ENCODE results near the gene IFNL4.
A peak's percentile ranks its signal among the peaks of the same experiment; 100 is the strongest.

IFNL4 gene

GRCh38 chr19:39203372-39204341 is 45.0 kb downstream of the IFNL4 start, which contains the start of gene SYCN:
Gene SYCN, minus strand, starts transcription at chr19:39204263. Its CDS starts 9 bp downstream, at chr19:39204254.
- Mint-ChIP-seq H3K27ac (no peak within 1 kb of the TSS), H3K4me1 (no peaks in the 10 kb centered on the region), H3K4me3 (no peak within 1 kb of the TSS), H3K9me3 (no peaks in the 10 kb centered on the region), H3K27me3 (peaks cover 64 to 75% of the 10 kb centered on the region in 2 donors), H3K36me3 (no peaks in the 10 kb centered on the region)
- DNase-seq (no peak), ATAC-seq (replicated peaks) (no peak)

DNA sequence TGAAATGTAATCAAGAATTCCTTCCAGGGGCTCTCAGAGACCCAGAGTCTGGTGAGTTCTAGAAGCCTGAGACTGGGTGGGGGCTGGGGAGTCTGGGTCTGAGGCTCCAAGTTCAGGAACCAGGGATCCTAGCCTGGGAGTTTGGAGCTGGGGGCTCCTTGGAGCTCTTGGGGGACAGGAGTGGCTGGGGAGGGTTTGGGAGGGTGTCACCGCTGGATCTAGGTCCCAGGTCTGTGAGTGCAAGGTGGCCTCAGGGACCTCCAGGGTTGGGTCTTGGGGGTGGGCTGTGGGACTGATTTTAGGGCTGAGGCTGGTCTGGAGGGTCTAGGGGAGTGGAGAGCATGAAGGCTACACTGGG is 45.7 kb downstream of the IFNL4 start:
- peaks cover 0 to under 1% of the 10 kb centered on the region in 2 donors for H3K4me1 Mint-ChIP-seq
- H3K27ac Mint-ChIP-seq, result no peak overlapping the region
- ATAC-seq (replicated peaks) (no peak), DNase-seq (no peak)
- H3K36me3 Mint-ChIP-seq, result no peaks in the 10 kb centered on the region
- H3K4me3 Mint-ChIP-seq, result no peak overlapping the region
- no peaks in the 10 kb centered on the region for H3K9me3 Mint-ChIP-seq
- H3K27me3 Mint-ChIP-seq, result peaks cover 71 to 82% of the 10 kb centered on the region in 2 donors

DNA sequence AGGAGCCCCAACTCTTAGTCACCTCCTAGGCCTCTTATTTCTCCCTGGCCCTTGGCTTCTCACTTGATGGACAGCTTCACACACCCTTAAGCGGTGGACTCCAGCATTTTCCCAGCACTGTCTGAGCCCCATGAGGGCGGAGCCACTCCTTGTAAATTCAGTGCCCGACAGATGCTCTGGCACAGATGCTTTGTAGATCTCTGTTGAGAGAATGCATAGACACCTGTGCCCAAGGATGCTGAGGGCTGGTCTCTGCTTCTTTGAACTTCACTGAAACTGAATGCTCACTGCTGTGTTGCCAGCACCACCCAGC is 47.9 kb downstream of the IFNL4 start:
- H3K4me1 Mint-ChIP-seq, result peaks cover 9 to 18% of the 10 kb centered on the region in 2 donors
- ATAC-seq (replicated peaks) (no peak), DNase-seq (no peak)
- H3K9me3 Mint-ChIP-seq, result no peaks in the 10 kb centered on the region
- no peak overlapping the region for H3K4me3 Mint-ChIP-seq
- H3K27ac Mint-ChIP-seq, result no peak overlapping the region
- peaks cover 79 to 89% of the 10 kb centered on the region in 2 donors for H3K27me3 Mint-ChIP-seq
- no peaks in the 10 kb centered on the region for H3K36me3 Mint-ChIP-seq

GRCh38 chr19:39200066-39200802 is 48.4 kb downstream of the IFNL4 start:
- no peaks in the 10 kb centered on the region for H3K36me3 Mint-ChIP-seq
- H3K27ac Mint-ChIP-seq, result no peak overlapping the region
- no peak for DNase-seq
- no peak for ATAC-seq (replicated peaks)
- peaks cover 9 to 23% of the 10 kb centered on the region in 2 donors for H3K4me1 Mint-ChIP-seq
- H3K27me3 Mint-ChIP-seq, result peaks cover 81 to 92% of the 10 kb centered on the region in 2 donors
- H3K9me3 Mint-ChIP-seq, result no peaks in the 10 kb centered on the region
- H3K4me3 Mint-ChIP-seq, result no peak overlapping the region

- H3K9me3 Mint-ChIP-seq, result no peaks in the 10 kb centered on the region
- no peak overlapping the region for H3K27ac Mint-ChIP-seq
- peaks cover 9 to 23% of the 10 kb centered on the region in 2 donors for H3K4me1 Mint-ChIP-seq
- no peak overlapping the region for H3K4me3 Mint-ChIP-seq
- no peaks in the 10 kb centered on the region for H3K36me3 Mint-ChIP-seq
- DNase-seq (no peak), ATAC-seq (replicated peaks) (peak in 1 of 2 donors; percentile 48)
- peaks cover 81 to 87% of the 10 kb centered on the region in 2 donors for H3K27me3 Mint-ChIP-seq
Measured at GRCh38 chr19:39199025-39199424, 49.6 kb downstream of the IFNL4 start.

- peaks cover 9 to 23% of the 10 kb centered on the region in 2 donors for H3K4me1 Mint-ChIP-seq
- ATAC-seq (replicated peaks), result no peak
- no peaks in the 10 kb centered on the region for H3K36me3 Mint-ChIP-seq
- DNase-seq, result no peak
- H3K27me3 Mint-ChIP-seq, result peaks cover 77 to 83% of the 10 kb centered on the region in 2 donors
- H3K27ac Mint-ChIP-seq, result peak overlapping the region; percentile 4
- no peaks in the 10 kb centered on the region for H3K9me3 Mint-ChIP-seq
- H3K4me3 Mint-ChIP-seq, result no peak overlapping the region
Measured at GRCh38 chr19:39197808-39198207, 50.8 kb downstream of the IFNL4 start.

DNA sequence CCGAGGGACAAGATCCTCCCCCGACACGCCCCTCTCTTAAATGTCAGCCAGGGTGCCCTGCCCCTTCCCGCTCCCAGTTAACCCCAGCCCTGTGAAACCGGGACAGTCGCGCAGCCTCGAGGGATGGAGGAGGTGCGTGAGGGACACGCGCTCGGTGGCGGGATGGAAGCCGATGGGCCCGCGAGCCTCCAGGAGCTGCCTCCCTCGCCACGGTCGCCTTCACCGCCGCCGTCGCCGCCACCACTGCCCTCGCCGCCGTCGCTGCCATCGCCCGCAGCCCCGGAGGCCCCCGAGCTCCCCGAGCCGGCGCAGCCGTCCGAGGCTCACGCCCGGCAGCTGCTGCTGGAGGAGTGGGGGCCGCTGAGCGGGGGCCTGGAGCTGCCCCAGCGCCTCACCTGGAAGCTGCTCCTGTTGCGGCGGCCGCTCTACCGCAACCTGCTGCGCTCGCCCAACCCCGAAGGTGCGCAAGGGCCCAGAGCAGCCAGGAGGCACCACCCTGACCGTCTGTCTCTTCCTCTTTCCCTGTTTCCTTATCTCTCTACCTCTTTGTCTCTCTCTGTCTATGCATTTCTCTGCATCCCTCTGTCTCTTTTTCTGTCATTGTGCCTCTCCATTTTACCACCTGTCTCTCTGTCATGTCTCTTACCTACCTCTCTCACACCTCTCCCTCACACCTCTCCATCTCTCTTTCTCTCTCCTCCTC is 51.6 kb downstream of the IFNL4 start, which contains the start of gene NCCRP1:
TSS of gene NCCRP1 (plus strand) at position 105 of the 703 bp plus-strand sequence. CDS start at position 124, 19 bp downstream.
- Mint-ChIP-seq H3K36me3 (no peaks in the 10 kb centered on the region), H3K27ac (peak within 1 kb of the TSS; percentile 4), H3K9me3 (no peaks in the 10 kb centered on the region), H3K4me3 (peak within 1 kb of the TSS; percentile 22 to 42), H3K27me3 (peaks cover 71 to 75% of the 10 kb centered on the region in 2 donors), H3K4me1 (peaks cover 9 to 23% of the 10 kb centered on the region in 2 donors)
- ATAC-seq (replicated peaks), result peak; percentile 26 to 29
- DNase-seq, result no peak

GRCh38 chr19:39196320-39196719 is 52.3 kb downstream of the IFNL4 start:
- ATAC-seq (replicated peaks) (peak in 1 of 2 donors; percentile 9), DNase-seq (no peak)
- no peaks in the 10 kb centered on the region for H3K36me3 Mint-ChIP-seq
- H3K4me3 Mint-ChIP-seq, result no peak overlapping the region
- H3K27ac Mint-ChIP-seq, result no peak overlapping the region
- H3K4me1 Mint-ChIP-seq, result peaks cover 9 to 23% of the 10 kb centered on the region in 2 donors
- no peaks in the 10 kb centered on the region for H3K9me3 Mint-ChIP-seq
- peaks cover 64 to 68% of the 10 kb centered on the region in 2 donors for H3K27me3 Mint-ChIP-seq

All from stimulated activated naive B cell treated with anti-CD40 and anti-IgM and Interleukin-4, amounts not matched to agents 10 μg/mL and 1 μg/mL and 100 μg/mL, for 72 hours (primary cell).